Measurements from ENCODE around the gene TMX2.

Gene TMX2

DNA sequence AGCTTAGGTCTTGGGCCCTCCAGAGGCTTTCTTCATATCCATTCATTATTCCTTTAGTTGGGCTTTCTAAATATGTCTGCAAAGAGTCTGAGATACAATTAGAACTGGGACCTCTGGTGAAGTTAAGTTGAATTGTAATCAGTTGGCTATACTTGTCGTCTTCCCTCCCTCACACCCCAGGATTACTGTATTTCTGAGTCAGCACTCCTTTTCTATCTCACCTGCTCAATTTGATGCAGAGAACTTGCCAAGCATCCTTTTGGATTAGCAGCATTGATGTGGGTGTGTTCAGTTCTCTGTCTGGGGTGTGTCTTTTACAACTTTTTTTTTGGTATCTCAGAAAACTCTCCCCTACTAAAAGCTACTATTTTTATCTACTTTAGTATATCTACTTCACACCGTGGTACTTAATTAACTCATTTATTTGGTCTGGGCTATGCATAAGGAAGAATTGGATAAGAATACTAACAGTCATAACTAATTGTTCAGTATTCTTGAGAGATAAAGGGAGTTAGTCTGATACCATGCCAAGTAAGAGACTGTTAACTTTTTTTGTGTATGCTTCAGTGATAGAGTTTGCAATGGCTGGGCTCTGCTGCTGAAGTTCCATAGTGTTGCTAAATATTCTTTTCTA is 64.3 kb downstream of the TMX2 start:
- Histone ChIP-seq H3K4me3 (ENCODE audit: low read length in 2 of 2) (no peak overlapping the region), H2AK5ac (ENCODE audit: low read depth, low read length) (no peak overlapping the region)
- no CpG with 5 or more reads among the region's 2 CpGs for WGBS, 2 donors (ENCODE audit: extremely low coverage in 2 of 2, insufficient read length in 2 of 2, insufficient replicate concordance in 1 of 2)

DNA sequence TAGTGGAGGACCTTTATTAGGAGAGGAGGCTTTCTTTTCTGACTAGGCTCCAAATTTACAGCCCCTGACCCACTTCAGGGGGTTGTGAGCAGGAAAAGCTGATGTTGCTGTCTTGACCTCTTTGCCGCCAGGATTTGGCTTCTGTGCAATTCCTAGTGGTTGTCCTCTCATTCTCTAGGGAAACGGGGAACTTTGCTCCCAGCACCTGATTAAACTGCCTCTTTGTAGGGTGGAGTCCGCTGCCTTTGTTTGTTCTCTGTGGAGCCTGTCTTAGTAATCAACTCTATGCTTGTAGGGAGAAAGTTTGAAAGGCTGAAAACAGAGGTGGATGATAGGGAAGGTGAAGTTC is 65.5 kb downstream of the TMX2 start:
- peak overlapping the region; percentile 28 for H3K4me2 ChIP-seq (ENCODE audit: insufficient read depth, low read length, poor library complexity, severe bottlenecking)
- no peak for DNase-seq (ENCODE audit: low spot score)
- no CpG with 5 or more reads among the region's 3 CpGs for WGBS, 2 donors (ENCODE audit: extremely low coverage in 2 of 2, insufficient read length in 2 of 2, insufficient replicate concordance in 1 of 2)

More for the DNA sequence above, 64.3 kb downstream of the TMX2 start:
- no peak for DNase-seq (ENCODE audit: low spot score)
- Histone ChIP-seq H3K27ac (replicated peaks; ENCODE audit: low read length) (peak overlapping the region; percentile 97), H3K14ac (ENCODE audit: low read length) (no peak overlapping the region), H2AFZ (ENCODE audit: low read length) (no peak overlapping the region), H3K27me3 (ENCODE audit: control insufficient read depth in 3 of 3, insufficient read depth in 3 of 3, low read depth in 1 of 3, low read length in 3 of 3) (no peaks in the 10 kb centered on the region), H2BK5ac (ENCODE audit: low read length) (no peak overlapping the region), H3K9ac (ENCODE audit: low read depth, low read length, poor library complexity) (no peak overlapping the region), H2BK15ac (ENCODE audit: low read length) (no peak overlapping the region), H3K23ac (ENCODE audit: low read depth, low read length, poor library complexity) (no peak overlapping the region), H2BK120ac (ENCODE audit: low read depth, low read length) (no peak overlapping the region), H3K79me1 (ENCODE audit: low read depth, low read length) (no peaks in the 10 kb centered on the region), H3K9me3 (replicated peaks in 1 of 2; ENCODE audit: control insufficient read depth in 2 of 2, insufficient read depth in 1 of 2, low read depth in 1 of 2, low read length in 2 of 2) (no peaks in the 10 kb centered on the region), H3K4me1 (ENCODE audit: control insufficient read depth in 2 of 2, insufficient read depth in 1 of 2, low read depth in 1 of 2, low read length in 2 of 2) (peaks cover 29 to 35% of the 10 kb centered on the region in 2 donors), H4K91ac (ENCODE audit: low read depth, low read length, poor library complexity) (no peak overlapping the region), H2BK12ac (ENCODE audit: low read length) (no peak overlapping the region), H4K8ac (ENCODE audit: low read depth, low read length) (no peak overlapping the region), H3K4me2 (ENCODE audit: insufficient read depth, low read length, poor library complexity, severe bottlenecking) (no peak overlapping the region), H3K36me3 (replicated peaks in 1 of 2; ENCODE audit: control insufficient read depth in 2 of 2, insufficient read depth in 2 of 2, low read length in 2 of 2) (peaks cover 0 to 27% of the 10 kb centered on the region in 2 donors), H3K18ac (ENCODE audit: low read length) (no peak overlapping the region), H3K4ac (ENCODE audit: low read length) (no peak overlapping the region)

DNA sequence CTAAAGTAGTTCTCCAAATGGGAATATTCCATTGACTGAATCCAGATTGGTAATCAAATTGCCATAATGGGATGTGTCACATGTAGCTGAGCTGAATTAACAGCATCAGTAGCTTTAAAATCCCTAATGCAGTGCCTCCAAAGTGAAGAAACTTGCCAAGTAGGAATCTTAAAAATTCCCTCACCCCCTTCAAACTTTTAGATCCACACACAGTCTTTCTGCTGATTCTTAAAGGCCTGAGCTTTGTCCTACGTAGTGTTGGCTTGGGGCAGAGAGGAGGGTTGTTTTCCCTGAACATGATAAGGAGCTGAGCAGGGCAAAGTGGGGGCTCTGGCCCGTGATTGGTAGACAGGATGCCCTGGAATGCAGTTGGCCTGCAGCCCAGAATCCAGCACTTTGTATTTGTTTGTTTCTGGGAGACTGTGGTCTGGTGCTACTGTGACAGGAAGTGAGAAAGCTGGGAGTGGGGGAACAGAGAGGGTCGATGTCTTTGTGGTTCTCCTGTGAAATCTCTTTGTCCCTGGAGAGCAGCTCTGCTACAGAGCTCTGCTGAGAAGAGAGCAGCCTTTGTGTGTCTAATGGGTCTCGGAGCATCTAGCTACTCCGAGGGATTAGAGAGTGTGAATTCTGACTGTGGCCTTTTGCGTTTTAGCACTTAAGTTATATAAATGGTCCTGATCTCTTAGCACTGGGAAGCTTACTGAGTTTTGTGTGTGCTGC is 66.1 kb downstream of the TMX2 start:
- Histone ChIP-seq H3K4me3 (ENCODE audit: low read length in 2 of 2) (peak overlapping the region in 1 of 2 donors; percentile 25), H3K9ac (ENCODE audit: low read depth, low read length, poor library complexity) (no peak overlapping the region), H3K27ac (replicated peaks; ENCODE audit: low read length) (peak overlapping the region; percentile 97), H2BK5ac (ENCODE audit: low read length) (no peak overlapping the region), H3K36me3 (replicated peaks in 1 of 2; ENCODE audit: control insufficient read depth in 2 of 2, insufficient read depth in 2 of 2, low read length in 2 of 2) (peaks cover 0 to 39% of the 10 kb centered on the region in 2 donors), H2BK12ac (ENCODE audit: low read length) (no peak overlapping the region), H4K91ac (ENCODE audit: low read depth, low read length, poor library complexity) (no peak overlapping the region), H4K8ac (ENCODE audit: low read depth, low read length) (no peak overlapping the region), H3K23ac (ENCODE audit: low read depth, low read length, poor library complexity) (no peak overlapping the region), H2BK120ac (ENCODE audit: low read depth, low read length) (no peak overlapping the region), H3K9me3 (replicated peaks in 1 of 2; ENCODE audit: control insufficient read depth in 2 of 2, insufficient read depth in 1 of 2, low read depth in 1 of 2, low read length in 2 of 2) (no peaks in the 10 kb centered on the region), H2BK15ac (ENCODE audit: low read length) (no peak overlapping the region), H3K4ac (ENCODE audit: low read length) (no peak overlapping the region), H3K4me1 (ENCODE audit: control insufficient read depth in 2 of 2, insufficient read depth in 1 of 2, low read depth in 1 of 2, low read length in 2 of 2) (peaks cover 29 to 35% of the 10 kb centered on the region in 2 donors), H3K4me2 (ENCODE audit: insufficient read depth, low read length, poor library complexity, severe bottlenecking) (peak overlapping the region; percentile 28), H3K79me1 (ENCODE audit: low read depth, low read length) (no peaks in the 10 kb centered on the region), H2AFZ (ENCODE audit: low read length) (peak overlapping the region; percentile 5), H2AK5ac (ENCODE audit: low read depth, low read length) (no peak overlapping the region), H3K27me3 (ENCODE audit: control insufficient read depth in 3 of 3, insufficient read depth in 3 of 3, low read depth in 1 of 3, low read length in 3 of 3) (no peaks in the 10 kb centered on the region), H3K18ac (ENCODE audit: low read length) (no peak overlapping the region), H3K14ac (ENCODE audit: low read length) (no peak overlapping the region)
- DNase-seq (ENCODE audit: low spot score), result peak; percentile 87
- no CpG with 5 or more reads among the region's 6 CpGs for WGBS, 2 donors (ENCODE audit: extremely low coverage in 2 of 2, insufficient read length in 2 of 2, insufficient replicate concordance in 1 of 2)

More for the DNA sequence above, 65.5 kb downstream of the TMX2 start:
- no peaks in the 10 kb centered on the region for H3K27me3 ChIP-seq (ENCODE audit: control insufficient read depth in 3 of 3, insufficient read depth in 3 of 3, low read depth in 1 of 3, low read length in 3 of 3)
- H3K79me1 ChIP-seq (ENCODE audit: low read depth, low read length), result no peaks in the 10 kb centered on the region
- H2BK15ac ChIP-seq (ENCODE audit: low read length), result no peak overlapping the region
- H2AK5ac ChIP-seq (ENCODE audit: low read depth, low read length), result no peak overlapping the region
- no peak overlapping the region for H3K4ac ChIP-seq (ENCODE audit: low read length)
- peaks cover 0 to 39% of the 10 kb centered on the region in 2 donors for H3K36me3 ChIP-seq (replicated peaks in 1 of 2; ENCODE audit: control insufficient read depth in 2 of 2, insufficient read depth in 2 of 2, low read length in 2 of 2)
- H3K4me3 ChIP-seq (ENCODE audit: low read length in 2 of 2), result peak overlapping the region in 1 of 2 donors; percentile 25
- no peak overlapping the region for H2BK5ac ChIP-seq (ENCODE audit: low read length)
- no peak overlapping the region for H3K18ac ChIP-seq (ENCODE audit: low read length)
- peaks cover 29 to 35% of the 10 kb centered on the region in 2 donors for H3K4me1 ChIP-seq (ENCODE audit: control insufficient read depth in 2 of 2, insufficient read depth in 1 of 2, low read depth in 1 of 2, low read length in 2 of 2)
- H3K27ac ChIP-seq (replicated peaks; ENCODE audit: low read length), result peak overlapping the region; percentile 97
- no peak overlapping the region for H2BK120ac ChIP-seq (ENCODE audit: low read depth, low read length)
- no peak overlapping the region for H3K14ac ChIP-seq (ENCODE audit: low read length)
- no peak overlapping the region for H2BK12ac ChIP-seq (ENCODE audit: low read length)
- peak overlapping the region; percentile 5 for H2AFZ ChIP-seq (ENCODE audit: low read length)
- no peak overlapping the region for H4K8ac ChIP-seq (ENCODE audit: low read depth, low read length)
- no peak overlapping the region for H3K23ac ChIP-seq (ENCODE audit: low read depth, low read length, poor library complexity)
- H3K9ac ChIP-seq (ENCODE audit: low read depth, low read length, poor library complexity), result no peak overlapping the region
- no peaks in the 10 kb centered on the region for H3K9me3 ChIP-seq (replicated peaks in 1 of 2; ENCODE audit: control insufficient read depth in 2 of 2, insufficient read depth in 1 of 2, low read depth in 1 of 2, low read length in 2 of 2)
- H4K91ac ChIP-seq (ENCODE audit: low read depth, low read length, poor library complexity), result no peak overlapping the region

DNA sequence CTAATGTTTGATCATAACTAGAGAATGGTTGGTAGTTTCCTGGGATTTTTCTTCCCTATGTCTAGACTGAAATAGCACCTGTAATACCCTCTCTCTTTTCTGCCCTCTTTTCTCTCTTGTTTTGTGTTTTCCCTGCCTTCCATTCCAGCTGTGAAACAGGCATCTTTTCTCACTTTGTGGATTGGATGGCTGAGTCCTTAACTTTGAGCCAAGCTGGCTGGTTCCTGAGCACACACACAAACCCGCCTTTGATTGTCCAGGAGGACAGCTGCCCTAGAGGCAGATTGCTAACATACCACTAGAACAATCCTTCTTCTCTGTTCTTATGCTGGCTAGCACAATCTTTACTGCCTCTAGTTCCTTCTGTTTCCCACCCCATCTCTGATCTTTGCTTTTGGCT is 66.9 kb downstream of the TMX2 start:
- H3K27ac ChIP-seq (replicated peaks; ENCODE audit: low read length), result peak overlapping the region; percentile 97
- no peak overlapping the region for H3K18ac ChIP-seq (ENCODE audit: low read length)
- H4K8ac ChIP-seq (ENCODE audit: low read depth, low read length), result no peak overlapping the region
- no peaks in the 10 kb centered on the region for H3K27me3 ChIP-seq (ENCODE audit: control insufficient read depth in 3 of 3, insufficient read depth in 3 of 3, low read depth in 1 of 3, low read length in 3 of 3)
- WGBS, 2 donors (ENCODE audit: extremely low coverage in 2 of 2, insufficient read length in 2 of 2, insufficient replicate concordance in 1 of 2), result no CpG with 5 or more reads among the region's 1 CpG
- no peak for DNase-seq (ENCODE audit: low spot score)
- H3K4me3 ChIP-seq (ENCODE audit: low read length in 2 of 2), result peak overlapping the region in 1 of 2 donors; percentile 25
- no peaks in the 10 kb centered on the region for H3K9me3 ChIP-seq (replicated peaks in 1 of 2; ENCODE audit: control insufficient read depth in 2 of 2, insufficient read depth in 1 of 2, low read depth in 1 of 2, low read length in 2 of 2)
- no peak overlapping the region for H2AFZ ChIP-seq (ENCODE audit: low read length)
- H3K36me3 ChIP-seq (replicated peaks in 1 of 2; ENCODE audit: control insufficient read depth in 2 of 2, insufficient read depth in 2 of 2, low read length in 2 of 2), result peaks cover 0 to 35% of the 10 kb centered on the region in 2 donors
- no peak overlapping the region for H2BK5ac ChIP-seq (ENCODE audit: low read length)
- no peak overlapping the region for H3K4me2 ChIP-seq (ENCODE audit: insufficient read depth, low read length, poor library complexity, severe bottlenecking)
- no peak overlapping the region for H2AK5ac ChIP-seq (ENCODE audit: low read depth, low read length)
- no peak overlapping the region for H3K4ac ChIP-seq (ENCODE audit: low read length)
- peaks cover 29 to 35% of the 10 kb centered on the region in 2 donors for H3K4me1 ChIP-seq (ENCODE audit: control insufficient read depth in 2 of 2, insufficient read depth in 1 of 2, low read depth in 1 of 2, low read length in 2 of 2)
- H2BK15ac ChIP-seq (ENCODE audit: low read length), result no peak overlapping the region
- H3K14ac ChIP-seq (ENCODE audit: low read length), result no peak overlapping the region
- no peak overlapping the region for H3K23ac ChIP-seq (ENCODE audit: low read depth, low read length, poor library complexity)
- no peak overlapping the region for H4K91ac ChIP-seq (ENCODE audit: low read depth, low read length, poor library complexity)
- no peaks in the 10 kb centered on the region for H3K79me1 ChIP-seq (ENCODE audit: low read depth, low read length)
- no peak overlapping the region for H3K9ac ChIP-seq (ENCODE audit: low read depth, low read length, poor library complexity)
- no peak overlapping the region for H2BK120ac ChIP-seq (ENCODE audit: low read depth, low read length)
- H2BK12ac ChIP-seq (ENCODE audit: low read length), result no peak overlapping the region

All from neuronal stem cell (in vitro differentiated cells).